GM12892 (cell line): ENCODE results near the gene TATDN2.

ENCODE experiments used
- POLR2A ChIP-seq: IDR thresholded peaks from 2 replicates; pipeline ENCODE4 v1.6.1; 2011; ENCODE audit warnings: low read depth, low read length, control low read depth
- POLR2AphosphoS5 ChIP-seq: IDR thresholded peaks from 2 replicates; pipeline ENCODE4 v1.6.1; 2011; ENCODE audit warnings: low read depth, low read length, control low read depth
- TAF1 ChIP-seq: IDR thresholded peaks from 2 replicates; pipeline ENCODE4 v1.6.1; 2011; ENCODE audit warnings: low read depth, mild to moderate bottlenecking, control low read depth, low read length, borderline replicate concordance

GRCh38 chr3:10286133-10286524 lies 37.9 kb downstream of the TATDN2 start:
- no peak for TF ChIP-seq POLR2A
- no peak for TF ChIP-seq POLR2AphosphoS5
- no peak for TF ChIP-seq TAF1
